ENCODE results near the gene XIRP1. TPM values are rescaled to one million over a fixed set of nuclear protein-coding genes. Genes with fewer than 3 reads are reported as not detected.

The XIRP1 gene
- total RNA-seq, 1 donor from 2014 or later: 0.14 TPM

DNA sequence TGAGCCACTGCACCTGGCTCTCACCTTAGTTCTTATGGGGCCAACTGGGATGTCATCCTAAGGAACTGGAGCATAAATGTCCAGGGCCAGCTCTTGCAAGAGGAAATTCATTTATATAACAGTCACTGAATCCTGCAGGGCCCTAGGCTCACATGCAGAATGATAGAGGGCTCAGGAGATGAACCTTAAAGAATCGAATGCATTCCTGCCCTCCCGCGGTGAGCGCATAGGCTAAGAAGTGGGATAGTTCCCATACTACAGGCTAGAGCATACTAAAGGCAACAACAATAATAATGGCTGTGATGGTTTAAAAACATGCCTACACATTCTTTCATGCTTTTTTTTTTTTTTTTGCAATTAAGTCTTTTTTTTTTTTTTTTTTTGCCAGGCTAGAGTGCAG, 21.9 kb downstream of the XIRP1 start:
- intact Hi-C loops (cut with micrococcal nuclease): no loop called here

DNA sequence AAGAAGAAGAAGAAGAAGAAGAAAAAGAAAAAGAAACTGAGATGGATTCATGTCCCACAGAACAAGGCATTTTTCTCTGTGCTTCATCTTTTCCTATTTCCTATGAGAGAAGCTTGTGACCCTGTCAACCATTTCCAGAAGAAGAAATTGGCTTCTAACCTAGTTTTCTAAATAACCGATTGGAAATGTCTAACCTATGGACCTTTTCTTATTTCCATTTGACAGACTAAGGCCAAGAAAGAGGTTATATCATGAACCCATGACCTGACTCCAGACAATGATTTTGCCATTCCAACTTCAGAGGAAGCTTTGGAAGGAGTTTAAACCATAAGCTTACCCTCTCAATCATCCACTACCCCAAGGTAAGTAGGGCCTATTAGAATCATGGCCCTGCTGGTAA, 22.7 kb downstream of the XIRP1 start:
- intact Hi-C loops (cut with micrococcal nuclease): no loop called here

DNA sequence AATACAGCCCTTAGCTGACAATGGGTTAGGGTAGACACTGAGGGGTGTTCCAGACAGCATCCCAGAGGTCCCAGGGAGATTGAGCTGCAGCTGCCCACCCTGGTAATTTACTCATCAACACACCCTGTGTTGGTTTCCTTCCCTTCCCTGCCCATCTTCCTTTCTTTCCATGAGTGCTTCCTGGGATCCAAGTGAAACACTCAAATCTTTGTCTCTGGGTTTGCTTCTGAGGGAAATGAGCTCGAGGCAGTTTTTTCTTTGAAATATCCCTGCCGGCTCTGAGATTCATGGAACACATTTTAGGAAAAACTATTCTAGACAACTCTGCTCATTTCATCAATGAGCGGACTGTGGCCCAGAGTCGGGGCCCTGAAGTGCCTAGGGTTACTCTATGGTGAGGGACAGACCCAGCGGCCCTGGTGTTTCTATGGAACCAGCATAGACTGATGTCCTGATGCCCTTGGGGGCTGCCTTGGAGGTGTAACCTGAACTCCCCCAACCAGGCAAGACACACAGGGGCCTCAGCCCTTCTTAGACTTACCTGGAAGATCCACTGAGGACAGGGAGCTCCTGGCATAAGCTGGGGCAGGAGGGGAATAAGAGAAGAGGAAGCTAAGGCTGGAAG, 24.1 kb downstream of the XIRP1 start:
- intact Hi-C loops (cut with micrococcal nuclease): no loop called here

DNA sequence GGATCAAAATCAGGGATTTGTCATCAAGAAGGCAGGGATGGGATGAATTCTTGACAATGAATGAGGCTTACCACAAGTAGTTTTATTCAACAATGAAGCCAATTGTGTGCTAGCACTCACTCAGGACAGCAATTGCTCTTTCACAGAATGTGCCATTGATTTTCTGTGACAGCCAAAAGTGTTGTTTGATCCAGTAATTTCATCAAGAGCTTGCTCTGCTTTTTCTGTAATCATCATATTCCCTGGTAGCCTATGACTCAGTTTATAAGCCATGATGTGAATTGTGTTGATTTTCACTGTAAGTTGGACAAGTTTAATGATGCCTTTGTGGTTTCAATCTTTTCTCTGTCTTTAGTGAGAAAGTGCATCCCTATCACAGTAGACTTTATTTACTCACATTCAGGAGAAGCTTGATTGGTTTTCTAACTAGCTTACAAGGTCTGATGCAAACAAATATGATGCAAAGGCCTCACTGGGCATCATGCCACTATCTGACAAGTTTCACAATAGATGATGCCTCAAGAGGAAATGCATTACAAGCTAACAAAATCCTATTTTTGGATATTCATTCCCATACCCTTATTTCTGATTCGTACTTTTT, 25.4 kb downstream of the XIRP1 start:
- intact Hi-C loops (cut with micrococcal nuclease): no loop called here

DNA sequence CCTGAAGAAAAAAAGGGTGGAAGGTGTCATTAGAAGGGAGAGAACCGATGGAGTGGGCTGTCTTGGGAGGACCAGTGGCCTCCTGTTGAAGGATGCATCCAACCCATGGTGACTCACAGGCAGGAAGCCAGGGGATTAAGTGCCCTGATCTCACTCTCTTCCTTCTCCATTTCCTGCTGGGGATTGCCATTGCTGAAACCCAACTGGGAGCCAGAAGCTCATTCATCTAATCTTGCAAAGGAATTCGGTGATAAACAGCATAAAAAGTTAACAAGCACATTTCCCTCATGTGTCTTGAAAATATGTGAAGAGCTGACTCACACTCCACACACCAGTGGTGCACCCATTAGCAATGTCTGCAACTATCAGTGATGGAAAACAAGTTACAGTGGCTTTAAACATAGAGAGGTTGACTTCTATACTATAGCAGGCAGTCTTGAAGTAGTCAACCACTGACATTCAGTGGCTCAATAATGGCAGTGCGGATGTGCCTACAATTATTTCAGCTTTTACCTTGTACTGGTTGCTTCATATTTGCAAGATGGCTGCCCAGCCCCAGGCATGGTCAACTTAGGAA, 26.2 kb downstream of the XIRP1 start:
- intact Hi-C loops (cut with micrococcal nuclease): no loop called here

DNA sequence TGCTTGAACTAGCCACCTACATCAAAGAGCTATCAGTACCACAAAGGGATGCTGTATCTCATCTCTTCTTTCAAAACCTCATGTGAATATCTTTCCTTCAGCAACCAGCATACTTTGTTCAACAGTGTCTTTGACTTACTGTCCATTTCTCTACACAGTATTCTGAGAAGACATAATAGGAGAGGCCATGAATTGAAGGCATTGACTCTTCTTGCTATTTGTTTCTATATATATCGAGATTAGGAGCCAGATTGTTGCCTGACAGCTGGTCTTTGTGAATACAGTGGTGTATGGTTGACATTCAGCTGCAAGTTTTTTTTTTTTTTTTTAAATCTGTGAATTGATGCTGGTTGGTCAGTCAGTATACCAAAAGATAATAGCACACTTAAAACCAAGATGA, 26.9 kb downstream of the XIRP1 start:
- intact Hi-C loops (cut with micrococcal nuclease): no loop called here

DNA sequence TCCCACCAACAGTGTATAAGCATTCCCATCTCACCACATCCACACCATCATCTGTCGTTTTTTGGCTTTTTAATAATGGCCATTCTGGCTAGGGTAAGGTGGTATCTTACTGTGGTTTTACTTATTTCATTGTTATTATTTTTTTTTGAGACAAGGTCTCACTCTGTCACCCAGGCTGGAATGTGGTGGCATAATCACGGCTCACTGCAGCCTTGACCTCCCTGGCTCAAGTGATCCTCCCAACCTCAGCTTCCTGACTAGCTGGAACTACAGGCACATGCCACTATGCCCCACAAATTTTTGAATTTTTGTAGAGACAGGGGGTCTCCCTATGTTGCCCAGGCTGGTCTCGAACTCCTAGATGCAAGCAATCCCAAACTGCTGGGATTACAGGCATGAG, 28.0 kb downstream of the XIRP1 start:
- intact Hi-C loops (cut with micrococcal nuclease): no loop called here

DNA sequence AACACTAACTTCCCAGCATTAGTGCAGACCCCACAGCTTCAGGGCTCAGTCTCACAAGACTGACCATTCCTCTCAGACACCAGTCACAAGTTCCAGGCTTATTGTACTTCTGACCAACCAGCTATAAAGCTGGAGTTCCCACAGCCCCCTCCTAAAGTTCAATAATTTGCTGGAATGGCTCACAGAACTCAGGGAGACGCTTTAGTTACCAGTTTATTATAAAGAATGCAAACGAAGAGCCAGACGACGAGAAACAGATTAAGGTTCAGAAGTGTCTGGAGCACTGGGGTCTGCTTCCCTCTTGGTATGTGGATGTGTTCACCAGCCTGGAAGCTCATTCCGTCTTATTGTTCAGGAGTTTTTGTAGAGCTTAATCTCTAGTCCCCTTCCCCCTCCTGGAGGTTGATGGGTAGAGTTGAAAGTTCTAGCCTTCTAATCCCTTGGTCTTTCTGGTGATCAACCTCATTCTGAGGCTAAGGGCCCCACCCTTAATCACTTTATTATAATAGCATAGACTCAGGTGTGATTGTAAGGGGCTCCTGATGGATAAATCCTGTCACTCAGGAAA, 34.2 kb downstream of the XIRP1 start:
- intact Hi-C loops (cut with micrococcal nuclease): no loop called here

DNA sequence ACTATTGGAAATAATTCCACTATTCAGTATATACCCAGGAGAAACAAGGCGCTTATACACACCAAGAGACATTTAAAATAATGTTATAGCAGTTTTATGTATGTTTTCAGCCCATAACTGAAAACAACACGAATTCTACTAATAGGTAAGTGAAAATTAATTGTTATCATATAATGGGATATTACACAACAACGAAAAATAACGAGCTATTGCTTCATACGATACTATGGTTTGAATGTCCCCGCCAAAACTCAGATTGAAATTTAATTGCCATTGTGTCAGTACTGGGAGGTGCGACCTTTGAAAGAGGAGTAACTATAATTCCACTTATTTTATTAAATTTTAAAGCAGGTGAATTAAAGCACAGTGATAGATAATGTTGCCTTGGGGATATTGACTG, 35.0 kb downstream of the XIRP1 start:
- intact Hi-C loops (cut with micrococcal nuclease): no loop called here

DNA sequence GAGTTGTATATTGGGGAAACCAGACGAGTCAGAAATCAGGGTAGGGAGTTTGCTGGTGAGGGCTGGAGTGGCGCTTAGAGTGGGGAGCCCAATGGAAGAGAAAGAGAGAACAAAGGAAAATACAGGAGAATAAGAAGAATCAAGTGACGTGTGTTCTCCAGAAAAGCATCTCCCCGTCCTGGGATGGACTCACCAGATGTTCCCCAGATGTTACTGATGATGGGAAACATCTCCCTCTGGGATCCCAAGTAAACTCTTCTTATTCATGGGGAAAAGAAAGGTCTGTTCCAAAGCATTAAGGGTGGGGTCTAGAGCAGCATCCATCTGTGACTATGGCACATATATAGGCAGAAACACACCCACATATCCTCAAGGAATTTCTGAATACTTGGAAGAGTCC, 36.0 kb downstream of the XIRP1 start:
- intact Hi-C loops (cut with micrococcal nuclease): no loop called here

DNA sequence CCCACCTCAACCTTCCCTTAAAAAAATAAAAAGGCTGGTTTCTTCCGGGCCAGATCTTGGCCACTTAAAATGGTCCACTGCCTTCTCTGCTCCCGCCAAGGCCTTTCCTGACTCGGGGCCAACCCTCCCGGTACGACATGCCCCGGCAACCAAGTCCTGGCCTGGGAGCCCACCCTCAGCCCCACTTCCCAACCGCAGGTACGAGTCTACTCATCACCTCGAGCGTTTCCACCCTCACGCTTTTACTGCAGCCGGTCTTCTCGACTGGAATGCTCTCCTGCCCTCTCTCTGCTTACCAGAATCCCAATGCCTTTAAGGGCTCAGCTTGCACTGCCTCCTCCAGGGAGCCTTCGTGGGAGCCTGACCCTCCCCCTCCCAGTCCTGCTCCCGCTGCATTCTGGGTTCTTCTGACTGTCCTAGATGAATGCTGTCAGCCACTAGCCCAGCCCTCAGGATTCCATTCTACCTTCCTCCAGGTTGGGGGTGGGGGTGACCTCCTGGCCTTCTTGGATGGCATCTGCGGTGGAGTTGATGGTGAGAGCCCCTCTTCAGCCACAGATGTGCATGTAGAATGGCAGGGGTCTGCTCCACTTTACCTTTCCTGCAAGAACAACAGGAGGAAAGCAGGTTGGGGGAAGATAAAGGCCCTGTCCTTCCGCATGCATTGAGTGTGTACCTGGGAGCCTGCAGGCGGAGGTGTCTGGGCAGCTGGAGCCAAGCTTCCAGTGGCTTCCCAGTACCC, 37.9 kb downstream of the XIRP1 start:
- intact Hi-C loops (cut with micrococcal nuclease): loop anchor here (1.0 kb wide), 1 partner anchor 224 kb away; no protein-coding TSS in a partner anchor

DNA sequence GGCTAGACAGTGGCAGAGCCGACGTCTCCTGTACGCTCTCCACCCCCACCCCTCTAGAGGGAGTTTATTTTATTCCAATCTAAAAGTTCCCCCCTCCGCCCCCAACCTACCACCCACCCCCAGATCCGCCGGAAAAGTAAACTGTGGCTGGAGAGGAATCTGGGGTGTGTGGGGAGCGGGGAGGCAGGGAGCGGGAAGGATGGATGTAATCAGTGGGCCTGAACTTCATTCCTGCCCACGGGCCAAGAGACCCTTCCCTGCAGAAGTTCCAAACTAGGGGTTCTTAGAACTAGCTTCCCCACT, 38.5 kb downstream of the XIRP1 start:
- intact Hi-C loops (cut with micrococcal nuclease): loop anchor here (1.0 kb wide), 1 partner anchor 224 kb away; no protein-coding TSS in a partner anchor

DNA sequence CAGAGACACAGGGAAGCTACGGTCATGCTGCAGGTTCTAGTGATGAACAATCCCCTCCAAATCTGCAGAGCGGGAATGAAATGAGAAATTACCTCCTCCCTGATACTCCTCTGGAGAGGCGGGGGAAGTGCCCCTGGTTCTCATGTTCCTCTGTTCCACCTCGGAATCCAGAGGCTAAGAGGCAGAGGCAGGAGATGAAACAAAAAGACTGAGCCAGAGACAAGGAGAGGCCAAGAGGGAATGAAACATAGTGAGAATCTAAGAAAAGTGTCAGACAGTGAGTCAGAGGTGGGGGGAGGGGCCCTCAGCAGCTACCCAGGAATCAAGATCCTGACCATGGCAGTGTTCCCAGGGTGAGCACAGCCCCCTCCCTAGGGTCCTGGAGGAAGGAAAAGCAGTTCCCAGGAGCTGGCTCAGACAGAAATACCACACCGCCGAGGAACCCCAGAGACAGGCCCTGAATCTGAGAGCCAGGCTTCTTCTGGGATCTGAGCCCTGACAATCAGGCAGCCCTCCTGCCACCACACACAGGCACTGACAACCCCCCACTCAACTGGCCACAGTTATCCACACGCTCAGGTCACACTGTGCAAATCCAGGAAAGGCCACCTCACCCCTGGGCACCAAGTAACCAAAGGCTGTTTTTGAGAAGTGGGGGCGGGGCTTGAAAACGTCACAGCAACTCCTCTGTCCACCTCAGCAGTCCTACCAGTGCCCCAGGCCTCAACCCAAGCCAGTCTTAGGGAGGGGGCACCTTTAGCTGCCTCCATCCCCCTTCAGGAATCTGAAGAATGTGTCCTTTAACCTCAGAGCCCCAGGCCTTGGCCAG, 41.4 kb downstream of the XIRP1 start:
- intact Hi-C loops (cut with micrococcal nuclease): no loop called here

DNA sequence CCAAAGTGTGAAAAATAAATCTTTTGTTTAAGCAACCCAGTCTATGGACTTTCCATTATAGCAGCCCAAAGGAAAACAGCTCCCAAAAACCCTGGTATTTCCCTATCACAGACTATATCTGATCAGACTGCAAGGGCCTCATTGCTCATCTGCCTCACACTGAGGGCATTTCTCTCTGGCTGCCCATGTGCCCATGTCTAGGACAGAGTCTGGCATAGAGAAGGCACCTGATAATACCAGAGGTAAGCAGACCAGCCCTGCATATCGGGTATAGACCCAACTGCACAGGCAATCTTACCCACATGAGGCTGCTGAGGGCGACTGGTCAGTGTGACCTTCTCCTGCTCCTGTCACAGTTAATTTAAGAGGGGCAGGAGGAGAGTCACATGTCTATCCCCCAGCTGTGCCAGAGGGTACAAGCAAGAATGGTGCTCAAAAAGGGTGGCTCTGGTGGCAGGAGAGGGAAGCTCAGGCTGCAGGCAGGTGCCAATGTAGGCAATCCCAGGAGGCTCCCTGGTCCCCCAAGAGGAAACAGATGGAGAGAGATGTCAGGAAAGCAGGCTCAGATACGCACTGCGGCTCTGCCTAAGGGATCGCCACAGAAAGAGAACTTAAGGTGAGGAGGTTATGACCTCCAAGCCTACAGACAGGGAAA, 42.1 kb downstream of the XIRP1 start:
- intact Hi-C loops (cut with micrococcal nuclease): no loop called here

DNA sequence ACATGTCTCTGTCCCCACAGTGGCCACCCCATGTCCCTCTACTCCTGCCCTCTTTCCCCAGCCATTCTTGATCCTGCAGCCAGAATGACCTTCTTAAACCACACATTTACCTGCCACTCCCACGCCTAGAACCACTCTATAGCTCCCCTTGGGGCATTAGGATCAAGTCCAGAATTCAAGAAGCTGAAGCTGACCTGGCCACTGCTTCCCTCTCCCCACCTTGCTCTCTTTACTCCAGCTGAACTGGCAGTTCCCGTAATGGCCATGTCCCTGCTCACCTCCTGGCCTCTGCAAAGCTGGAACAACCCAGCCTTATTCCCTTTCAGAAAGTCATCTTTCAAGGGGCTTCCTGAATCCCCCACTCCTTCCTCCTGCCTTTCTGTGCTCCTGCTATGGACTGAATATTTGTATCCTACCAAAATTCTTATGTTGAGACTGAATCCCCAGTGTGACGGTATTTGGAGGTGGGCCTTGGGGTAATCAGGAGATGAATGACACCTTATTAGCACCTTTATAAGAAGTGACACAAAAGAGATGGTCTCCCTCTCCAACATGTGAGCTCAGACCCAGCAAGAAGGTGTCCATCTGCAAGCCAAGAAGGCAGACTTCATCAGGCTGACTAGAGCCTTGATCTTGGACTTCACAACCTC, 42.8 kb downstream of the XIRP1 start:
- intact Hi-C loops (cut with micrococcal nuclease): no loop called here

DNA sequence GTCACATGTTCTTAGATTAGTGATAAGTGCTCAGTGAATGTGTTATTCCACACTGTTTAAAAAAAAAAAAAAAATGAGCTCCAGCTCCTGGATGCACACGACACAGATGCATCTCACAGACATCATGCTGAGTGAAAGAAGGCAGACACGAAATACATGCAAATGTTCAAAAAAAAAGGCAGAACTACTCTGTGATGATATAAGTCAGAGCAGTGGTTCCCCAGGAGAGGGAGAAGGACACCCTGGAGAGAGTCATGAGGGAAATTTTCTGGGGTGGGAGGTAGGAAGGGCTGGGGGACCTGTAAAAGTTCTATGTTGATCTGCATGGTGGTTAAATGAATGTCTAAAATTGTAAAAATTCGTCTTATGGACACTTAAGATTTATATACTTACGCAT, 43.3 kb downstream of the XIRP1 start:
- intact Hi-C loops (cut with micrococcal nuclease): no loop called here

DNA sequence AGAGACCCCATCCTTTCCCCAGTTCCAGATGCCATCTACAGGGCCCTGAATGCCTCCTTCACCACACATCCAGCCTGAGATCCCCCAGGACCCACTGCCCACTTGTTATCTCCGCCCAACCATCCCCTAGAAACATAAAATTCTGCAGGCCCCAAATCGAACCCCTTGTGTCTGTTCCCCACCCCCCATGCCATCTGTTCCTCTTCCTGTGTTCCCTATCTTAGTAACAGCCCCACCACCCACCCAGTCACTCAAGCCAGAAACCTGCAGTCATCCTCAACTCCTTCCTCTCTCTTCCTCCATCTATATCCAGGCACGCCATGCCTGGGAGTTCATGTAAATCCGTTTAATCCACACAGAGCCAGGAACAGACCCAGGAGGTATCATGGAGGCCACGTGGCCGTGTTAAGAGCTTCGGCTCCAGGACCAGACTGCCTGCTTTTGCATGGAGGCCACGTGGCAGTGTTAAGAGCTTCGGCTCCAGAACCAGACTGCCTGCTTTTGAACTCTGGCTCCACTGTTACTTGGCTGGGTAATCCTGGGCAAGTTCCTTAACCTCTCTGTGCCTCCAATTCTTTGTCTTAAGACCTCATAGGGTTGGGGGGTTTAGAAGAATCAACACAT, 43.8 kb downstream of the XIRP1 start:
- intact Hi-C loops (cut with micrococcal nuclease): loop anchor here (1.0 kb wide), 1 partner anchor 41 kb away; the partner anchor contains the start of genes GORASP1 and TTC21A

DNA sequence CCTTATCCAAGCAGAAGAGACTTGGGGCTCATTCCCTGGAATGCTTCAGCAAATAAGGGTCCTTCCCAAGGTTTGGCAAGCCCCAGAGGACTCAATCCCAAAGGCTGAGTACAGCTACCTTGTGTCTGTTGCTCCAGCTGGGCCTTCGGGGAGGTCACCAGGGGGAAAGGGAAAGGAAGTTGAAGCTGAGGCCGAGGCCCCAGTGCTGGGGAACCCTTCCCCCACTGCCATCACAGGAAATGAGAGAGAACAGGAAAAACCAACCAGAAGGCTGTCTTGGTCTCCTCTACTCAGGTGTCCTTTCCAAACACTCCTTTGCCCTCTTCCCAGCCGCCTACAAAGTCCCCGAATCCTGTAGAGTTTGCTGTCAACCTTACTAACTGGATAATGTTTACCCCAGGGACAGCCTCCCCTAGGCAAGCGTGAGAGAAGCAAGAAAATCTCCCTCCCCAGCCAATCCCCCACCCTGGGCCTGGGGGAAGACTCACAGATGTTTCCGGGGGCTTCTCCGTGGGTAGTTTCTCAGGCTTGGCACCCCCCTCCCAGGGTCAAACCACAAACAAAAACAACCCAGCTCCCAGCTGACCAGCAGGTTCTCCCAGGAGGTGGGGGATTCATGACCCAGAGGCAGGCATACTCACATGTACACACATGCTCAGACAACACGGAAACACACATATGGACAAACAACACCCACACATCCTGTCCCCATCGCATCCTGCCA, 44.5 kb downstream of the XIRP1 start:
- intact Hi-C loops (cut with micrococcal nuclease): loop anchor here (1.0 kb wide), 1 partner anchor 41 kb away; the partner anchor contains the start of genes GORASP1 and TTC21A

Measured in T-helper 2 cell treated with Interferon-gamma antibody and Interleukin-4, amounts not matched to agents 100 ng/mL and 5 ng/mL, for 36 hours (primary cell).